VCaP (cell line): ENCODE results near the gene PELI2.
A peak's percentile ranks its signal among the peaks of the same experiment; 100 is the strongest.

Experiments
- H3K27ac ChIP-seq: fragments of 450-650 bp; 2 replicates; pipeline ENCODE4 v1.5.1; 2017
- TF ChIP-seq, protein P1 (sequence below): fragments of 450-650 bp; conservative IDR thresholded peaks from 2 replicates; pipeline ENCODE4 v1.5.1; 2017; ENCODE audit warnings: mild to moderate bottlenecking, moderate library complexity

Gene PELI2, protein sequence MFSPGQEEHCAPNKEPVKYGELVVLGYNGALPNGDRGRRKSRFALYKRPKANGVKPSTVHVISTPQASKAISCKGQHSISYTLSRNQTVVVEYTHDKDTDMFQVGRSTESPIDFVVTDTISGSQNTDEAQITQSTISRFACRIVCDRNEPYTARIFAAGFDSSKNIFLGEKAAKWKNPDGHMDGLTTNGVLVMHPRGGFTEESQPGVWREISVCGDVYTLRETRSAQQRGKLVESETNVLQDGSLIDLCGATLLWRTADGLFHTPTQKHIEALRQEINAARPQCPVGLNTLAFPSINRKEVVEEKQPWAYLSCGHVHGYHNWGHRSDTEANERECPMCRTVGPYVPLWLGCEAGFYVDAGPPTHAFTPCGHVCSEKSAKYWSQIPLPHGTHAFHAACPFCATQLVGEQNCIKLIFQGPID

DNA sequence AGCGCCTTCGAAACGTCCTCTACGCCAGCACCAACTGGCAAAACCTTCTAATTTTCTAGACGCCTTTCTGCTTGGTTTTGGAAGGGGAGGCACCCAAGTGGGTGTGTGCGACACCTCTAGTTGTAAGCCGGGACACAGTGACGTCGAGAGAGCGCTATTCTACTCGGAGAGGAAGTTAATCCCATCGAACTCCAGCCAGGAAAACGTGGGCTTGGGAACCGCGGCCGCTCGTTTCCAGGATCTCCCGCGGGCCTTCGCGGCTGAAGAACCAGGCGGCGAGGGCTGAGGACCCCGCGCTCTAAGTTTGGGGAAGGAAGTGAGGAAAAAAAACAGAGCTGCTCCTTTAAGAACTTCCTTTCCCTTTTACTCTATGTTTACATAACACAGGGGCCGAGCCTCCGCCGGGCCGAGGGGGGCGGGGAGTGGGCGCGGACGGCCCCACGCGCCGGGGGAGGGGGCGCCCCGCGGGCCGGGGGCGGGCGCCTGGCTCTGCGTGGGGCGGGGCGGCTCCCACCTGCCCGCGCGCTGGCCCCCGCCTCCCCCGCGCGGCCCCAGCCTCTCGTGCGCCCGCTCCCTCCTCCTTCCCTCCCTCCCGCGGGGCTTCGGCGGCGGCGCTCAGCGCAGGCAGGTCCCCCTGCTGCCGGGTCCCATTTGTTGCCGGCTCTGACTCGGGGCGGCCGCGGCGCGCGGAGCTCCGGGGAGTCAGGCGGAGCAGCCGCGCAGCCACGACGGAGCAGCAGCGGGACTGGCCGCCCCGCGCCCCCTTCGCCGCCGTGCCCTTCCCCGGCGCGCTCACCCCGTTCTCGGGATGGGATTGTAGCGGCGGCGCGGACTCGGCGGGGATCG, at the start of gene PELI2:
Gene PELI2 (plus strand): TSS at position 647 of the 846 bp plus-strand sequence. CDS start 250 bp downstream, outside the sequence.
- H3K27ac ChIP-seq = peak within 1 kb of the TSS; percentile 96
- TF ChIP-seq, protein P1, sequence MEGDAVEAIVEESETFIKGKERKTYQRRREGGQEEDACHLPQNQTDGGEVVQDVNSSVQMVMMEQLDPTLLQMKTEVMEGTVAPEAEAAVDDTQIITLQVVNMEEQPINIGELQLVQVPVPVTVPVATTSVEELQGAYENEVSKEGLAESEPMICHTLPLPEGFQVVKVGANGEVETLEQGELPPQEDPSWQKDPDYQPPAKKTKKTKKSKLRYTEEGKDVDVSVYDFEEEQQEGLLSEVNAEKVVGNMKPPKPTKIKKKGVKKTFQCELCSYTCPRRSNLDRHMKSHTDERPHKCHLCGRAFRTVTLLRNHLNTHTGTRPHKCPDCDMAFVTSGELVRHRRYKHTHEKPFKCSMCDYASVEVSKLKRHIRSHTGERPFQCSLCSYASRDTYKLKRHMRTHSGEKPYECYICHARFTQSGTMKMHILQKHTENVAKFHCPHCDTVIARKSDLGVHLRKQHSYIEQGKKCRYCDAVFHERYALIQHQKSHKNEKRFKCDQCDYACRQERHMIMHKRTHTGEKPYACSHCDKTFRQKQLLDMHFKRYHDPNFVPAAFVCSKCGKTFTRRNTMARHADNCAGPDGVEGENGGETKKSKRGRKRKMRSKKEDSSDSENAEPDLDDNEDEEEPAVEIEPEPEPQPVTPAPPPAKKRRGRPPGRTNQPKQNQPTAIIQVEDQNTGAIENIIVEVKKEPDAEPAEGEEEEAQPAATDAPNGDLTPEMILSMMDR = peak; percentile 38

DNA sequence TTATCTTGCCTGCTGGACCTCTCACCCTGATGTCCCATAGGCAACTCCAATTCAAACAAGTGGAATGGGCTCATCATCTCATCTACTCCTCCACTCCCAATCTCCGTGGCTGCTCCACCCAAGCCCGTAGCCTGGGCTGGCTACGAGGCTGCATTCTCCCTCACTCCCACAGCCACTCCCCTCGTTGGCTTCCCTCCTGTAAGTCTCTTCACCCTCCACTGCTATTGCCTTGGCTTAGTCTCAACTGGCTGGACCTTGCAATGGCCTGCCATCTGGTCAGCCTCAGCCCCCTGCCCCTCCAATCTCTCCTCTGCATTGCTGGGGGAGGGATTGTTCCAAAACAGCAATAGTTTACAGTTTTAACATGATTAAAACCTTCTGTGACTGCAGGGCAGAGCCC, 44.4 kb upstream of the PELI2 start:
- TF ChIP-seq, protein P1 = no peak
- H3K27ac ChIP-seq = no peak overlapping the region

DNA sequence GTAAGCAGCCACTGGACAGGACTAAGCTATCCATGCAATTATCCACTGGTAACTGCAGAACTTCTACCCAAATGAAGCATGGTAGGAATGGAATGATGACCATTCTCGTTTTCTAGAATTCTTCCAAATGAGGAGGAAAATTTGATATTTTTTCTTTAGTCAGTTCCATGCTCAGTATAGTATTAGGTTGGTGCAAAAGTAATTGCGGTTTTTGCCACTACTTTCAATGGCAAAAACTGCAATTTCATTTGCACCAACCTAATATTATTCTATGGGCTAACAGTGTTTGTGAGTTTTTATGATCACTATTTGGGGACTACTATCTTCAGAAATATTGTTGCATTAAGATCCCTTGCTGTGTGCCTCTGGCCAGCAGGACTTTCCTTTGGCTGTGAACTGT, 42.9 kb upstream of the PELI2 start:
- TF ChIP-seq, protein P1 = no peak
- H3K27ac ChIP-seq = no peak overlapping the region

DNA sequence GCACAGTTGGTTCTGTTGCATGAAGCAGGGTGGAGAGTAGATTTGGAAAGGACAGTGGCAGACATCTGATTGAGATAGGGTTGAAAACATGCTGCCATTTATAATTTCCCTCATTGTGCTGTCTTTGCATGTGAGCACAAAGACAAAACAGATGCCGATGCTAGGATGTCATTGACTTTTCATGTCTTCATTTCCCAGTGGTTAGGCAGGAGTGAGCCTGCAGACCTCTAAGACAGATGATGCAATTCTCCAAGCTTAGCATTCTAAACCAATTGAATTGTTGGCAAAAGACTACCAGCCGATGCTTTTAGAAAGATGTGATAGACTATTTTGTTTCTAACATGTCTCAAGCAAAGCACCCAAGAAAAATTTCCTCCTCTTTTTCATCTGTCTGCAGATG, 37.1 kb upstream of the PELI2 start:
- TF ChIP-seq, protein P1 = no peak
- H3K27ac ChIP-seq = no peak overlapping the region

DNA sequence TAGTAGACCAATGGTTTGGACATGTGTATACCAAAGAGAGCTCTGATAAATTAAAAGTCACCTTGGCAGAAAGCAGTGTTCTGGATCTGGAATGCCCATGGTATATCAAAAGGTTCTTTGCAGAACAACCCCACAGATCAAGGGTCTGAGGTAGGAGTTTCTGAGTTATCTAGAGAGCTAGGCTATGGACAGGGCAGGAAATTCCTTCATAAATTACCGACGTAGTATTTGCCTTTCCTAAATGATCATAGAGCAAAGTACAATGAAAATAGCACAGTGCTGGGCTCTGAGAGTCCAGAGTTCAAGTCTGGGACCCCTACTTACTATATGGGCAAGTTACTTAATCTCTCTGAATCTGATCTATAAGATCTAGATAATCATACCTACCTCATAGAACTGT, 35.3 kb upstream of the PELI2 start:
- TF ChIP-seq, protein P1 = no peak

DNA sequence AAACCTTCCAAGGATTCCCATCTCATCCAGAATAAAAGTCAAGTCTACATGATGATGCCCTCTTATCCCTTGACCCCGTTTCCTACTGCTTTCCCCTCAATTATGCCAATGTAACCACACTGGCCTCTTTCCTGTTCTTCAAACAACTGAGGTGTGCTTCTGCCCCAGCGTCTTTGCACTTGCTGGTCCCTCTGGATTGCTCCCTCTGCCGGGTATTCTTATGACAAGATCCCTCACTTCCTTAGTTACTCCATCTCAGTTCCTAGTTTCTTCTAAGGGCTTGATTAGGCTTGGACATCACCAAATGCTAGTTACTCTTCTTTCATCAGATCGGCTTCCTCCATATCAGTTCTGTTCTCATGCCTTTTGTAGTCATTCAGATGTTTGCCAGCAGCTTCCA, 32.7 kb upstream of the PELI2 start:
- TF ChIP-seq, protein P1 = no peak

More for the DNA sequence above, 35.3 kb upstream of the PELI2 start:
- no peak overlapping the region for H3K27ac ChIP-seq

More for the DNA sequence above, 32.7 kb upstream of the PELI2 start:
- no peak overlapping the region for H3K27ac ChIP-seq
